Fibroblast of skin of back (primary cell): ENCODE data around the gene ACYP2. TPM values are rescaled to one million over a fixed set of nuclear protein-coding genes. Genes with fewer than 3 reads are reported as not detected.
"Not testable (repeated sequence)": the region's sequence is repeated elsewhere in the genome, so short reads cannot be mapped to it uniquely, and the experiment has no call there.

Source experiments
- DNase-seq: peaks from one replicate; pipeline ENCODE4 v3.0.0-alpha.2; 2013
- polyA plus RNA-seq, 2 experiments: library from polyadenylated mRNA; unstranded; fragments of 120-200 nt; gene quantifications; one replicate each; pipeline ENCODE4 v1.2.1, GENCODE V29; 2013; ENCODE audit not compliant: insufficient read length in 2 of 2

ACYP2 gene
- polyA plus RNA-seq (2013, experiment 1 of 2; ENCODE audit: insufficient read length) = 7.4 TPM
- polyA plus RNA-seq (2013, experiment 2 of 2; ENCODE audit: insufficient read length) = 7.0 TPM

DNA sequence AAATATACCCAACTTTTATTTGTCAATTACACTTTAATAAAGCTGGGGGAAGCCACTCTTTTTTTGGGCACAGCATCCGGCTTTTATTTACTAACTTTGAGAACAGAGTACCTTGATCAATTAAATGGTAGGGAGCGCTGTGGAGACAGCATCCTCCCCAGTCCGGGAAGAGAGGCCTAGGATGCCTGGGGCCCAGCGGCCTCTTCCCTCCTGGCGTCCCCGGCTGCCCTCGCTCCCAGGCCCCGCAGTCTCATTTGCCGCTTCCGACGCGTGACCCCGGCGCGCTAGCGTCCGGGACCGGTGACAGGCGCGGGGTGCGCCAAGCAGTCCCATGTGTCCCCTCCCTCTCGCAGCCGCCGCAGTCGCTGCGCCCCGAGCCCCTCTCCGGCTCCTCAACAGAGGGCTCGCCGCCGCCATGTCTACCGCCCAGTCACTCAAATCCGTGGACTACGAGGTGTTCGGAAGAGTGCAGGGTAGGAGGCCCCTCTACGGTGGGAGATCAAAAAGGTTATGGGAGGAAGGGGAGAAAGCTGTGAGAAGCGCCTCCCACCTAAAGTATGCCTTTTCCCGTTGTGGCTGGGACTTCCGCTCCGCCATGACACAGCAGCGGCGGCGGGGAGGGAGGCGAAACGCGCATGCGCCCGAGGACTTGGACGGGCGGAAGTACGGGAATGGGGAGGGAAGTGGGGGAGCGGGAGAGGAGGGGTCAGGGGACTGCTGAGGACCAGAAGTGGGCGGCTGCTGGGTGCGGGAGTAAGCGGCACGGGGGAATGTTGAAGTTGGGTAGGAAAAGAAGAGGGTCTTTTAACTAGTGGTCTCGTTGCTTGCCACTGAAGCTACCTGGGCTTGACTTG is at the start of gene ACYP2:
ACYP2 (plus strand) TSS at position 332 of the 854 bp plus-strand sequence.
- peak; percentile 95 for DNase-seq

GRCh38 chr2:54065891-54066290 is 49.5 kb upstream of the ACYP2 start:
- DNase-seq = no peak

- DNase-seq = peak; percentile 62
Observed at GRCh38 chr2:54067851-54068375, 47.5 kb upstream of the ACYP2 start.

DNA sequence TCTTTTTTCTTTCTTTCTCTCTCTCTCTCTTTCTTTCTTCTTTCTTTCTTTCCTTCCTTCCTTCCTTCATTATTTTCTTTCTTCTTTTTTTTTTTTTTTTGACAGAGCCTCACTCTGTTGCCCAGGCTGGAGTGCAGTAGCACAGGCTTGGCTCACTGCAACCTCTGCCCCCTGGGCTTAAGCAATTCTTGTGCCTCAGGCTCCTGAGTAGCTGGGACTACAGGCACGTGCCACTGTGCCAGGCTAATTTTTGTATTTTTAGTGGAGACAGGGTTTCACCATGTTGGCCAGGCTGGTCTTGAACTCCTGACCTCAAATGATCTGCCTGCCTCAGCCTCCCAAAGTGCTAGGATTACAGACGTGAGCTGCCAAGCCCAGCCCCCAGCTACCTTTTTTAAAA is 42.9 kb upstream of the ACYP2 start:
- not testable (repeated sequence) for DNase-seq

- peak; percentile 45 for DNase-seq
Observed at GRCh38 chr2:54073796-54074195, 41.6 kb upstream of the ACYP2 start.

GRCh38 chr2:54074606-54075341 is 40.6 kb upstream of the ACYP2 start:
- DNase-seq = peak; percentile 40

GRCh38 chr2:54076586-54076985 is 38.8 kb upstream of the ACYP2 start:
- DNase-seq = no peak

DNA sequence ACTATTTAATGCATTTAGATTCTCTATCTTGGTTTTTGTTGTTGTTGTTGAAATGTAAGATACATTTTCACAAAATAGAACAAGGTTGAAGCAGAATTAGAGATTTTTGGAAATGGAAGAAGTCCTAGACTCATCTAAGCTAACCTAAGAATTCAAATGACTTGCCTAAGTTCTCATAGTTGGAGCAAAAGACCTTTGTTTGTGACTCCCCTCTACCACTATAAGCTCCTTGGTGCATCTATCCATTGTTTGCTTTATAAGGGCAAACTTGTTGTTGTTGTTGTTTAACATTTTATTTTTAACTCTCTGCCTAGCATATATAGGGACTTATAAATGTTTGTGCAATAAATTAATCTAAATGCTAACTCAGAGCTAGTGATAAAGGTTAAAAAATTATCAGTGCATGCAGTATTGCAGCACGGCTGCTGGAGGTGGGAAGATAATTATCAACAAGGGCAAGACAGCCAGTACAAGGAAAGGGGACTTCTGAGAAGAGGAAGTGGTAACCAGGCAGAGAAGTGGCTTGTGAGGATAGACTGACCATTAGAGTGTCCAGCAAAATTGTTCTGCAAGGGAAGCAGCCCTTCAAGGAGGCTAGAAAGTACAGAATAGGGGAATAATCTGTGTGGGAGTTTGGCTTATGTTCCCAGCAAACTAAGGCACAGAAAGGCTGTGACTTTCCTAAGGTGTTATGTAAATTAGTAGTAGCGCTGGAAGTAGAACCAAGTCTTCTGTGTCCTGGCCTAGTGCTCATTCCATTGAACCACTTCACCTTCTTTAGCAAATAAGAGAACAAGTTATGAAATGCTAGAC is 38.1 kb upstream of the ACYP2 start:
- DNase-seq = no peak

GRCh38 chr2:54079331-54079730 is 36.1 kb upstream of the ACYP2 start:
- no peak for DNase-seq

DNA sequence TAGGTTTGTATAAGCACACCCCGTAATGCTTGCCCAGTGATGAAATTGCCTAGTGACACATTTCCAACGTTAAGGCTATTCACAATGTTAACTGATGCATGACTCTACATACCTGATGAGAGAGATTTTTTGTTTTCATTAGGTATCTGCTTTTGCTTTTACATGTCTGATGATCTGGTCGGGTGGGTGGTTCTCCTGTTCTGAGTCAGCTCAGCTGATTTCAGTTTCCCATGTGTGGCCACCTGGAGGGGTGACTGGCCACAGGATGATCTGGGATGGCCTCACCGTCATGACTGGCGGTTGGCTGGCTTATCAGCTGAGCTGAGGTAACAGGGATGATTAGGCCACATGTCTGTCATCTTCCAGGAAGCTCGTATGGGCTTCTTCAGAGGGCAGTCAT is 33.8 kb upstream of the ACYP2 start:
- DNase-seq = no peak

GRCh38 chr2:54083021-54083420 is 32.4 kb upstream of the ACYP2 start:
- no peak for DNase-seq

- DNase-seq = no peak
Observed at GRCh38 chr2:54083445-54083844, 32.0 kb upstream of the ACYP2 start.

DNA sequence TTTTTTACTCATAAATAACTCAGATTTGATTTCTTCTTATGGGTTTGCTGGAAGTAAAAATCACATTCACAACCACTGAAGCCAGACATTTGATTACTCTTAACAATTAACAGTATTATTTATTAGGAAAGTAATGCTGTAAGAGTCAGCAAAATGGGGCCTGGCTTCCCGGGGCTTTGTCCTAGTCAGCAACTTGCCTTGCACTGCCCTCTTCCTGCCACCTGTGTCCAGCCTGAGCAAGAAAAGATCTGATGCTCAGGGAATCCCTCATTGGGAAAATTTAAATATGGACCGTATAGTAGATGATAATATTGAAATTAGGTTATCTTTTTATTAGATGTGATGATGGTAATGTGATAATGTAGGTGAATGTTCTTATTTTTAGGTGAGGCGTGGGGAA is 30.8 kb upstream of the ACYP2 start:
- peak; percentile 17 for DNase-seq

GRCh38 chr2:54085069-54085468 is 30.3 kb upstream of the ACYP2 start:
- no peak for DNase-seq

GRCh38 chr2:54086157-54086556 is 29.3 kb upstream of the ACYP2 start:
- no peak for DNase-seq

DNA sequence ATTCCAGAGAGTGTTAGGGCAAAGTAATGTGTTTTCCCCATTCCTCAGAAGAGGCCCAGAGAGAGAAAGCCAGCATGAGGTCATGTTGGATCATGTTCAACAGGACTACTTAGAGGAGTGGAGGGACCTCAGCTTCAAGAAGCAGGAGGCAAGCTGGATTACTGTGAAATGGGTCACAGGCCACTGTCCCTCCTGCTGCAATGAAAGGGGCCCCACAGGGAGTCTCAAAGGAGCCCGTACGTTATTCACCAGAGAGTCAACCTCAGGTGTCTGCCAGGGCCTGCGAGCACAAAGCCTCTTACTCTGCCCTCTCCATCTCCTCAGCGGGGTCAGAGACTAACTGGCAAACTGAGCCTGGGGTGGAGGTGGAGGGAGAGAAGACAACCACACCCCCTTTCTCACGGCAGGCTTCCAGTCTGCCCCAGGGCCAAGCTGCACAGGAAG is 27.2 kb upstream of the ACYP2 start:
- DNase-seq = peak; percentile 17

GRCh38 chr2:54088719-54089118 is 26.7 kb upstream of the ACYP2 start:
- no peak for DNase-seq

GRCh38 chr2:54090521-54091117 is 24.8 kb upstream of the ACYP2 start:
- DNase-seq = no peak

- DNase-seq = no peak
Observed at GRCh38 chr2:54092940-54093339, 22.5 kb upstream of the ACYP2 start.

GRCh38 chr2:54095406-54095805 is 20.0 kb upstream of the ACYP2 start:
- DNase-seq = not testable (repeated sequence)

DNA sequence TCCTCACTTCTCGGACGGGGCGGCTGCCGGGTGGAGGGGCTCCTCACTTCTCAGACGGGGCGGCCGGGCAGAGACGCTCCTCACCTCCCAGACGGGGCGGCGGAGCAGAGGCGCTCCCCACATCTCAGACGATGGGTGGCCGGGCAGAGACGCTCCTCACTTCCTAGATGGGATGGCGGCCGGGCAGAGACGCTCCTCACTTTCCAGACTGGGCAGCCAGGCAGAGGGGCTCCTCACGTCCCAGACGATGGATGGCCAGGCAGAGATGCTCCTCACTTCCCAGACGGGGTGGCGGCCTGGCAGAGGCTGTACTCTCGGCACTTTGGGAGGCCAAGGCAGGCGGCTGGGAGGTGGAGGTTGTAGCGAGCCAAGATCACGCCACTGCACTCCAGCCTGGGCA is 19.3 kb upstream of the ACYP2 start:
- DNase-seq = not testable (repeated sequence)

- DNase-seq = no peak
Observed at GRCh38 chr2:54097124-54097523, 18.3 kb upstream of the ACYP2 start.
